Muscle of leg (tissue), 11 donors: Measurements from ENCODE around the gene STUM. TPM values are rescaled to one million over a fixed set of nuclear protein-coding genes. Genes with fewer than 3 reads are reported as not detected.

Source experiments
- DNase-seq: peaks from one replicate; pipeline ENCODE4 v3.0.0; 2013
- H3K27ac ChIP-seq: one replicate; pipeline ENCODE4 v1.5.1; 2013; ENCODE audit warnings: mild to moderate bottlenecking, low read length, control low read depth
- H3K27me3 ChIP-seq: one replicate; pipeline ENCODE4 v1.6.1; 2013; ENCODE audit warnings: low read length; ENCODE audit not compliant: control insufficient read depth, insufficient read depth
- H3K36me3 ChIP-seq: one replicate; pipeline ENCODE4 v1.6.1; 2013; ENCODE audit warnings: low read length; ENCODE audit not compliant: control insufficient read depth, insufficient read depth
- H3K4me1 ChIP-seq: one replicate; pipeline ENCODE4 v1.6.1; 2013; ENCODE audit warnings: low read length; ENCODE audit not compliant: control insufficient read depth, insufficient read depth
- H3K4me3 ChIP-seq: one replicate; pipeline ENCODE4 v1.5.1; 2013; ENCODE audit warnings: low read length, control low read depth
- H3K9me3 ChIP-seq: replicated peaks from 2 replicates; pipeline ENCODE4 v1.6.1; 2013; ENCODE audit warnings: low read depth, low read length; ENCODE audit not compliant: control insufficient read depth
- WGBS: methylation state at CpG from one replicate; pipeline ENCODE4 v1.1.5; 2013; ENCODE audit warnings: missing lambda C conversion rate; ENCODE audit not compliant: insufficient coverage; 5-methylcytosine and 5-hydroxymethylcytosine counted together
- polyA plus RNA-seq, 8 donors: library from polyadenylated mRNA; unstranded; fragments of 120-200 nt; gene quantifications; one replicate each; pipeline versions ENCODE4 v1.2.1 to v1.2.3, GENCODE V29; 2013; ENCODE audit warnings: inconsistent platforms in 1 of 8, low replicate concordance in 1 of 8; ENCODE audit not compliant: insufficient read length in 8 of 8, insufficient read depth in 1 of 8
- total RNA-seq: library from RNA; stranded (reverse); fragments of 120-200 nt; gene quantifications from one replicate; pipeline ENCODE4 v1.2.4, GENCODE V29; 2013

The STUM gene
- total and polyA plus RNA-seq, 9 donors, result 4.7 to 14.6 (median 9.2) TPM

DNA sequence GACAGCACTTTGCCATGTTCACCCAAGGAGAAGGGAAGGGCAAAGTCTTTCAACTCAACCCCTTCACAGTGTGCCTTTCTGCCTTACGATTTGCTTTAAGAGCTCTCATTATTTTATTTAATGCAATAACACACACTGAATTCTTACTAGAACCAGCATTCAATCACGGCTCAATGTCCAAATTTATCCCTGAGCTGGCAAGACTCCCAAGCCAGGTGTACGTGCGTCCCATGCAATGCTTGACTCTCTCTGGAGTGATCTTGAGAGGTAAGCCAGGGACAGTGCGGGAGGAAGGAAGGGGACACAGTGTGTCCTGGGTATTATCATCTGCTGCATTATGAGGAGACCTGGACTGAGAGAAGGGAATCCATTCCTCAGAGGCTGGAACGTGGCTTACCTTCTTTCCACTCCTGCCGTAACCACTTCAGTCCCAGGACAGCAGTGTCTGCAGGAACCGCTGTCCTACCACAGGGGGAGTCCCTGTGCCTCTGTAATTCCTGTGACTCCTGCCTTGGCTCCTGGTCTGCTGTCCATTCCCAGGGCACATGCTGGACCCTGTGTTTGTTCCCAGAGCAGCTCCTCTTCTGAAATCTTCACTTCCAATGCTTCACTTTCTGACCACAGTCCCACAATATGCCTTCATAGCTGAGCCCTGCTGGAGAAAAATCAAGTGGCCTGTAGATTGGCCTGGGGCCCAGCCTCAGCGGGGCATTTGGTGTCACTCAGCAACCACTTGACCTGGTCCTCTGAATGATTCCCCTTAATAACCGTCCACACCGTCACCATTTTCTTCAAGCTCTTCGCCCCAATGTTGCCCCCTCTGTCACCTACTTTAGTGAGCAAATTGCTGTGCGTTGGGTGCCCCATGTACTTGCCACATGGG is 28.6 kb upstream of the STUM start:
- H3K36me3 ChIP-seq, result no peaks in the 10 kb centered on the region
- H3K27ac ChIP-seq, result peak overlapping the region; percentile 31
- no peak for DNase-seq
- no peaks in the 10 kb centered on the region for H3K9me3 ChIP-seq
- 26% methylated on average over 6 of the region's 13 CpGs for WGBS
- no peak overlapping the region for H3K4me3 ChIP-seq
- H3K27me3 ChIP-seq, result peaks cover 2% of the 10 kb centered on the region
- H3K4me1 ChIP-seq, result peaks cover 26% of the 10 kb centered on the region

- WGBS, result 57% methylated on average over 4 of the region's 9 CpGs
- Histone ChIP-seq H3K9me3 (no peaks in the 10 kb centered on the region), H3K27ac (peak overlapping the region; percentile 31), H3K4me1 (peaks cover 26% of the 10 kb centered on the region), H3K4me3 (no peak overlapping the region), H3K36me3 (no peaks in the 10 kb centered on the region), H3K27me3 (peaks cover 2% of the 10 kb centered on the region)
- peak; percentile 29 for DNase-seq
Observed at GRCh38 chr1:226520640-226521355, 27.8 kb upstream of the STUM start.

DNA sequence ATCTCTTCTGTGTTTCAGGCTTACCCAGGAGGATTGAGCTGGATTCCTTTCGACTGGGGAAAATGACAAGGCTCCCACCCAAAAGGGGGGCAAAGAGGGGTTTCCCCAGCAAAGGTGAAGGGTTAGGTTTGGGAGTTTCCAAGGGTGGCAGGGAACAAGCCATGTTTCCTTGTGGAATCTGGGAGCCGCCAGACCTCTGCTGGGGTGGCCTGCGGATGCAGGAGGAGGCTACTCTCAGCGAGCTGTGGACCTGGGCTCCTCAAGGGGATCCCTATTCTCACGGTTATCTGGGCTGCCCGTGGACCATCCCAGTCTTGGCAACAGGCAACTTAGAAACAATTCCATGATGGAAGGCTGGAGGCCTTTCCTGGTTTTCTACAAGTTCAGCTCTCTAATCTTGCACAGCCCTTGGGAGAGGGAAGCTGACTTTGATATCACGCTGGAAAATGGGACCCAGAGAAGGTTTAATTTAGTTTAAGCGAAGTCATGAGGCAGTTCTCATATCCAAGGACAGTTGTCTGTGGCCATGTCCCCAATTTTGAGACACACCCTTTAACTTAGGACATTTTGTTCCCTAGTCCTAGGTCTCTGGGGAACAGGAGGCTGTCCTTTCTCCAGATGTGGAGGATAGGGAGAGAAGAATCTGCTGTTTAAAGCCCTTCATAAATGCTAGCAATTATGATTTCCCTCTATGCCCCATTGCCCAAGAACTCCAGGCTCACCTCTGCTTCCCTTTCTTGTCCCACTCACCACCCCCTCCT is 24.7 kb upstream of the STUM start:
- Histone ChIP-seq H3K4me1 (peaks cover 37% of the 10 kb centered on the region), H3K27me3 (peaks cover 2% of the 10 kb centered on the region), H3K27ac (no peak overlapping the region), H3K9me3 (no peaks in the 10 kb centered on the region), H3K36me3 (no peaks in the 10 kb centered on the region), H3K4me3 (no peak overlapping the region)
- DNase-seq, result no peak
- WGBS, result 70% methylated on average over 7 of the region's 8 CpGs

- DNase-seq, result no peak
- Histone ChIP-seq H3K36me3 (no peaks in the 10 kb centered on the region), H3K4me3 (no peak overlapping the region), H3K4me1 (peaks cover 33% of the 10 kb centered on the region), H3K27ac (no peak overlapping the region), H3K27me3 (peaks cover 2% of the 10 kb centered on the region), H3K9me3 (no peaks in the 10 kb centered on the region)
Observed at GRCh38 chr1:226524547-226524946, 24.0 kb upstream of the STUM start.

GRCh38 chr1:226525750-226526149 is 22.8 kb upstream of the STUM start:
- Histone ChIP-seq H3K4me1 (peaks cover 30% of the 10 kb centered on the region), H3K36me3 (no peaks in the 10 kb centered on the region), H3K9me3 (no peaks in the 10 kb centered on the region), H3K27ac (no peak overlapping the region), H3K4me3 (no peak overlapping the region), H3K27me3 (peaks cover 1% of the 10 kb centered on the region)
- no peak for DNase-seq
- 100% methylated on average over 2 of the region's 3 CpGs for WGBS

DNA sequence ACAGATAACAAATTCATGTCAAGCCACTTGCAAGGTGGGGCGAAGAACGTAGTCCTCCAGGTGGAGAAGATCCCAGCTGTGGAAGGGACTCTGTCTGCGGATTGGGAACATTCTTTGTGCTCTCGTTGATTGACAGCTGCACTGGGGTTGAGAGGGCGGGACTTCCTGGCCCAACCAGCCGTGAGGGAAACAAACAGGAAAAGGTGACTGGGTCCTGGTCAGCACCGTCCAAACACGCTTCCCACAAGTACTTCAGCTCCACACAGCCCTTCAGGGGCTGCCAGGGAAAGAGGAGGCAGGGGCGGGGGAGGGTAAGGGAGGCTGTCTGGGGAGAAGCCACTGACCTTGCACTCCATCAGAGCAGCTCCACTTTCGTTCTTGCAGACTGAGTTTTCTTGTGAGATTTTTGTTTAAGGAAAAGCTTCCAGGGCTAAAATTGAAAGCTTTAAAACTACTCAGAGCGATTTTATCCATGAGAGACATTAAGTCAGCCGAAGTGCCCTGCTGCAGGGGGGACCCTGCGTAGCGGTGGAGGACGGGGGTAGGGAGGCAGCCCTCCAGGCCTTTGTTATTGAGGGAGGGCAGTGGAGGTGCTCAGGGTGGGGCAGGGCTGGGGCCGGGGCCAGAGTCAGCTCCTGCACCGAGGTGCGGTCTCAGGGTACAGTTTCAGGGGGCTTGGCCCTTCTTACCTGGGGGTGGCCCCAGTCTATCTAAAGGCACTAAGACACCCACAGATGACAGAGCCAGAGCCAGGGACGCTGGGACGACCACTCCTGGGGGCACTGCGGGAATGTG is 21.6 kb upstream of the STUM start:
- H3K4me1 ChIP-seq, result peaks cover 25% of the 10 kb centered on the region
- no peaks in the 10 kb centered on the region for H3K9me3 ChIP-seq
- DNase-seq, result no peak
- peaks cover 2% of the 10 kb centered on the region for H3K27me3 ChIP-seq
- no peaks in the 10 kb centered on the region for H3K36me3 ChIP-seq
- WGBS, result 78% methylated on average over 15 of the region's 21 CpGs
- no peak overlapping the region for H3K27ac ChIP-seq
- H3K4me3 ChIP-seq, result no peak overlapping the region

DNA sequence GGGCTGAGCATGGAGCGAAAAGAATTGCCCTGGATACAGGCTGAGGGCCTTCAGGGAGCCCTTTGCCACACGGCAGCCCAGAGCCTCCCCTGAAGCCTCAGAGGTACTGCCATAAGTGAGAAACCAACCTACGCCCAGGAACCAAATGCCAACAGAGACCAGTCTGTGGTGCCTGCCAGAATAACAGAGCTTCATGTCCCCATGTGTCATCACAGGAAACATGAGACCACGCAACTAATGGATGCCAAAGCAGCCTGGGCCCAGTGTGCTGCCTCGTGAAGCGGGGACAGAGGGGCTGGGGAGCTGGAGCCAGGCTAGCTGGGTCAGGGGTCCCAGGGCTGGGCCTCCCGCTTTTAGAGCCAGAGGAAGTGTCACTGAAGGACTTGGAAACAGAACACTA is 18.7 kb upstream of the STUM start:
- Histone ChIP-seq H3K9me3 (no peaks in the 10 kb centered on the region), H3K27me3 (peaks cover 2% of the 10 kb centered on the region), H3K27ac (peak overlapping the region; percentile 38), H3K4me1 (peaks cover 22% of the 10 kb centered on the region), H3K36me3 (no peaks in the 10 kb centered on the region), H3K4me3 (no peak overlapping the region)
- 70% methylated on average over 7 of the region's 7 CpGs for WGBS
- DNase-seq, result peak; percentile 58

DNA sequence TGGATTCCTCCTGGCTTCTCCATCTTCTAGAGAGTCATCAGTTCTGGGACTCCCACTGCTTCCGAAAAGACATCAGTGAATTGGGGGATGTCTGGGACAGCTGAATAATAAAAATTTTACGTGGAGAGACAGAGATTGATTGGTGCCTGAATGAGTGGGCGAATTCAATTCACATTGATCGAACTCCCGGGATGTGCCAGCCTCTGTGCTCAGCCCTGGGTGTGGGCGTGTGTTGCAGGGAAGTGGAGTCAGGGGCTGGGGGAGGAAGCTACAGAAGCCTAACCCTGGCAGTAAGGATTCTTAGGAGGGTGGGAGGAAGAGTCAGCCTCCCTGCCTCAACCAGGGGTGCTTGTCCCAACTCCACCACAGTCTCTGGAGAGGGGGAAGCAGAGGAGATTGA is 18.0 kb upstream of the STUM start:
- no peaks in the 10 kb centered on the region for H3K9me3 ChIP-seq
- 75% methylated on average over 4 of the region's 6 CpGs for WGBS
- DNase-seq, result no peak
- H3K4me3 ChIP-seq, result no peak overlapping the region
- peaks cover 22% of the 10 kb centered on the region for H3K4me1 ChIP-seq
- H3K27ac ChIP-seq, result no peak overlapping the region
- no peaks in the 10 kb centered on the region for H3K36me3 ChIP-seq
- H3K27me3 ChIP-seq, result peaks cover 2% of the 10 kb centered on the region

DNA sequence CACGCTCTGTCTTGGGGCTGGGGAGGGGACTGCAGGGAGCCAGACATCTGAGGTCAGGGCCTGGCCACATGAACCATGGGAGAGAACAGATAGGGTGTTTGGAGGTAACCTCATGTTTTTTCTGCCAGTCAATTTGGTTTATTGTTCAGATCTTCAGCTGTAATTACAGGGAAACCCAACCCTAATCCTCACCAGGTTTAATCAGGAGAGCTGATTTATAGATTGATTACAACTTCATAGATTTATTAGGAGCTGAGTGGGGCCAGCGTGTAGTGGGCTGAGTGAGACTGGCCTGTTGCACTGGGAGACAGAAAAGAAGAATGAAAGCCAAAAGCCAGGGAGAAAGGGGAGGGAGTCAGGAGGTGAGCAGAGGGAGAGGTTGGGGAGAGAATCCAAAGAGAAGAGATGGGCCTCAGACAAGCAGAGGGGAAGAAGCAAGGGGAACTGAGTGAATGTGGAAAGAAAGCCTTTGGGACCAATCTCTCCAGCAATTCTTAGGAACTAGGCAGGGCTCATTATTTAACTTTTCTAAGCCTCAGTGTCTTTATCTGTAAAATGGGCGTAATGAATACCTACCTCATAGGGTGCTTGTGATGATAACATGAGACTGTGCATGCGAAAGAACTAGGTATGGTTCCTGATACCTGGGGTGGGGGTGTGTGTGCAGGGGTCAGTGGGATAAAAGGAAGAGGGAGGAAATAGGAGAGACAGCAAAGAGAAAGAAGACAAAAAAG is 17.0 kb upstream of the STUM start:
- no CpG with 5 or more reads among the region's 4 CpGs for WGBS
- no peaks in the 10 kb centered on the region for H3K9me3 ChIP-seq
- no peaks in the 10 kb centered on the region for H3K36me3 ChIP-seq

More for the DNA sequence above, 17.0 kb upstream of the STUM start:
- H3K27me3 ChIP-seq, result peaks cover 2% of the 10 kb centered on the region
- peaks cover 20% of the 10 kb centered on the region for H3K4me1 ChIP-seq
- H3K27ac ChIP-seq, result no peak overlapping the region
- DNase-seq, result no peak
- no peak overlapping the region for H3K4me3 ChIP-seq
